GM19025 (cell line): ENCODE data around the gene DCAKD.
A peak's percentile ranks its signal among the peaks of the same experiment; 100 is the strongest.

ENCODE experiments used
- ATAC-seq: cut with Tn5 transposase; IDR thresholded peaks from one replicate; pipeline ENCODE4 v1.9.1; 2021; ENCODE audit warnings: mild to moderate bottlenecking, low read depth, moderate library complexity; ENCODE audit not compliant: unreplicated experiment

The DCAKD gene

GRCh38 chr17:45031231-45032173 is 19.9 kb downstream of the DCAKD start:
- no peak for ATAC-seq

DNA sequence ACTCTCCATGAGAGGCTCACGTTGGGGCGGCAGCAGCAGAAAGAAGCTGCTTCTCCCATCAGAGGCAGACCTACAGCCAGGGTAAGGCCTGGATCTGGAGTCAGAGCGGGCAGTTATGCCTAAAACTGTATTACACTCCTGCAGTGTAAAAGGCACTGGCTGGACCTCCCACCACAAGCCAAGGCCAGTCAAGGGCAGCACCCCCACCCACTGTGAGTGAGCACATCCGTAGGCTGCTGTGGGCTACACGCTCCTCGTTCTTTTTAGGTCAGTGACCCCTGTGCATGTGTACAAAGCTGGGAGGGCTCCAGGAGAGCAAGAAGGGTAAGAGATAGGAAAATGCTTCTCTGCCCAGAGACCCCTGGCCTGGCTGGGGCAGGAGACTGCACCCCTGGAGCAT is 20.7 kb downstream of the DCAKD start:
- ATAC-seq = no peak

DNA sequence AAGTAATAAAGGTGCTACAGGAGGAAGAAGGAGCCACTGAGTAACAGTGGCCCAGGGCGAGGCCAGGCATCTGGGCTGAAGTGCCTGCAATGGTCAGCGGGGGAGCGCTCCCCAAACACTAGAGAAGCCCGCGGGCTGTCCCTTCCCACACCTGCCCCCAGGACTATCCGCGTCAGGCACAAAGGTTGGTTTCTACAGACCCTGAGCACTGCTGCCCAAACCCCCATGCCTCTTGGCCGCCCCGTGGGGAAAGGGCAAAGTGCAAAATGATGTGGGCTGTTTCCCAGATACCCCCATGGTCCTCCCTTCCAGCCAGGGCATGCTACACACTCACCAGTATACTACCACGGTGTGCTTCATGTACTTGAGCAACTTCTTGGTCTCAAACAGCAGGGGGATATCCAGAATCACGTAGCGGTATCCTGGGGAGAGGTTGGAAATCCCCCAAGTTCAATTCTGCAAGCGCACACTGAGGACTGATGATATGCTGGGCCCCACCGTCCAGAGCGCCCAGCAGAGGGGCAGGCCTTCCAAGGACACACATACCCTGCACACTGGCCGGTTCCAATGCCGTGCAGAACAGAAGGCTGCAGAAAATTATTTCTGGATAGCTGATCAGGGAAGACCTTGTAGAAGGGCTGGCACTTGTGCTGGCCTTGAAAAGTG is 21.5 kb downstream of the DCAKD start:
- ATAC-seq = no peak

DNA sequence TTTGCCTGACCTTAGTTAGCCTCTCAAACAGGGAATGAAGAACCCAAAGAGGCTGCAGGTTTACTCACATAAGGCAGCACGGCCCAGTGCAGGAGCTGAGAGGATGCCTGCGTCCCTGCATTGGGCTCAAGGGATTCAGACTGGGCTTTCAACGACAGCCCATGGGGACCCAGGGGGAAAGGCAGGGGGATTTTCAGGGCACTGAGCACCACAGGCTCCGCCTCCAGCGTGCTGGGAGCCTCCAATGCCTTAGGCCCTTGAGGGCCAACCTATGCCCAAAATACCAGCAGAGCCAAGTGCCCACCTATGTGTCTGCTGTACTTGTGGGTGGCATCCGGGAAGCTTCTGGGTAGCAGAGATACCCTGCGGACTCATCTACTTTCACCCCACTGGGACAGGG is 22.3 kb downstream of the DCAKD start:
- no peak for ATAC-seq

- ATAC-seq = no peak
Observed at GRCh38 chr17:45022655-45023339, 28.6 kb downstream of the DCAKD start.

DNA sequence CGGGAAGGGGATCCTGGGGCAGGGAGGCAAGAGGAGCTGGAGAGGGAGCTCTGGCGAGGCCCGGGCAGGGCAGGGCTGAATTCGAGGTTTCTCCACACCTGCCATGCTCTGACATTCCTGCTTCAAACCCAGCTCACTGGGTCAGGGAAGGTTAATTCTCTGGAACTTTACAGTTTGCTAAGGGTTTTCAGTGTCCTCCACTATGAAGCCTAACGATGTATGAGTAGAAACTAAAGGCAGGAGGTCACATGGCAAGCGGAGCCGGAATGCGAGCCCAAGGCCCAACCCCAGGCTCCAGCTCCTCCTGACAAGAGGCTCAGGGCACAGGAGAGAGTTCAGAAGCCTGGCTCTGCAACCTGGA is 29.2 kb downstream of the DCAKD start:
- ATAC-seq = no peak

GRCh38 chr17:45021607-45022287 is 29.7 kb downstream of the DCAKD start:
- peak; percentile 43 for ATAC-seq

DNA sequence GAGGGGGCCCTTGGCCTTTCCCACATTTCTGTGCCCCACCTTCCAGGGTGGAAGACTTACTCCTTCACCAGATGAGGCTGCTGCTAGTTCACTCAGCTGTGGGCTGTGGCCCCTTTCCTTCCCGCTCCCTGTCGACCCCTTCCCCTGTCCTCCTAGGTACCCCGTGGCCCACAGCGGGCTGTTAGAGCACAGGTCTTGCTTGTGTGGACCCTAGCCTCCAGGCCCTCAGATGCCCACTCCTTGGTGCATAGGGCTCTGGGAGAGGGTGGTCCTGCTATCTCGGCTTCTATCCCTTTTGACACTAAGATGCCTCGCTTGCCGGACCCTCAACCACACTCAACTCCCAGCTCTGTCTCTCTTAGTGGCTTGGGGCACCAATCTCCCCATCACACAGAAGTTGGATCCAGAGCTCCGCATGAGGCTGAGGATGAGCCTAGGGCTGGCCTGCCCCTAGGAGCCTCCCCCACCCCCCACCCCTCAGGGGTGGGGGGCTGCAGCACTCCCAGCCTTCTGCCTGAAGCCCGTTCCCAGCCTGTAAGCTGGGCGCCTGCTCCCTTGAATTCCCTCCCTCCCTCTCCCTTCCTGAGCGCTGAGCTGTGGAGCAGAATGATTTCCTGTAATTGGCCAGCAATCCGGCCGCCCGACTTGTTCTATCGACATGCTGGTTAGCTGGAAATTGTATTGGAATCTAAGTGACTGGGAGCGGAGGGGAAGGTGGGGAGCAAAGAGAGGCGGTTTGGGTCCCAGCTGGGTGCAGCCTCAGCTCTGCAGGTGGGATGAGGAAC is 30.9 kb downstream of the DCAKD start:
- ATAC-seq = no peak

DNA sequence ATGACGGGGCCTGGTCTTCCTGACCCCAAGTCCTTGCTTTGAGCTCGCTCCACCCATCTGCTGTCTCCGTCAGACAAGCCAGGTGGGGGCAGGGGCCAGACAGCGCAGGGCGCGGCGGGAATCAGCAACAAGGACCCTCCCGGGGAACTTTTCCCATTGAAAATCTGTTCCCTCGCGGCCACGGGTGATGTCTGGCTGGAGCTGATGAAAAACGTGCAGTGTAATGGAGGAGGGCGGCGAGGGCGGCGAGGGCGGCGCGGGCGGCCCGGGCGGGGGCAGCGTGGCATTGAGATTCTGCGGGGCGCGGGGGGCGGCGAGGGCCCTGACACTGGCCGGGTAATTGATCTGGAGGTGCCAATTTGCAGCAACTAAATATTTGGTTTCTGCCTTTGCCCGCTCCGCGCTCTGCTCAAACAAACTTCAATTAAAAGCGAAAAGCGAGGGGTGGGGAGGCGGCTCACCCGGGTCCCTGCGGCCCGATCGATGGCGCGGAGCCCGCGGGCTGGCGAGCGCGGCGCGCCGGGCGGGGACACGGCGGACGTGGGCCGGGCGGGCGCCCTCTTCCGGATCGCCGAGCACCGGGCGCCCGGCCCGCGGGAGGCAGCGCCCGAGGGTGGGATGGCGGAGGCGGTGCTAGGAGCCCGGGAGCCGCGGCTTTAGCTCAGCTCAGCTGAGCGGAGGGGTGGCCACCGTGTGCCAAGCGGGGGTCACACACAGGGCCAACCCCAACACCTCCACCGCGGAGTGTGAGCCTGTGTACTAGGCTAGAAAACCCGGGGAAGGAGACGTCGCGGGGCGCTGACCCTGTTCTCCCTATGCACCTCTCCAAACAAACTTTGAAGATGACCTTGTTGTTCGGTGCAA is 32.4 kb downstream of the DCAKD start:
- ATAC-seq = no peak

DNA sequence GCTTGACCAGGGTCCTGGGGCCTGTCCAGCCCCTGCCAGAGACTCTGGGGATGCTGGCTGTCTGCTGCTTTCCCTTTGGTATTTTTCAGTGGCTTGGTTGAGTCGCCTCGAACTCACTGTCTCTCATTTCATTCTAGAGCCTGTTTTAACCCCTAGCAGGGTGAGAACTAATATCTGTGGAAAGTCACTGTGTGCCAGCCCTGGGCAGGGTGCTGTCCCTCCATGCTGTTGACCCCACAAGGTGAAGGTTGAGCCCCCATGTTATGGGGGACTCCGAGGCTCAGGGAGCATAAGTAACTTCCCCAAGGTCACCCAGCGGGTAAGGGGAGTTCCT is 33.0 kb downstream of the DCAKD start:
- ATAC-seq = no peak

DNA sequence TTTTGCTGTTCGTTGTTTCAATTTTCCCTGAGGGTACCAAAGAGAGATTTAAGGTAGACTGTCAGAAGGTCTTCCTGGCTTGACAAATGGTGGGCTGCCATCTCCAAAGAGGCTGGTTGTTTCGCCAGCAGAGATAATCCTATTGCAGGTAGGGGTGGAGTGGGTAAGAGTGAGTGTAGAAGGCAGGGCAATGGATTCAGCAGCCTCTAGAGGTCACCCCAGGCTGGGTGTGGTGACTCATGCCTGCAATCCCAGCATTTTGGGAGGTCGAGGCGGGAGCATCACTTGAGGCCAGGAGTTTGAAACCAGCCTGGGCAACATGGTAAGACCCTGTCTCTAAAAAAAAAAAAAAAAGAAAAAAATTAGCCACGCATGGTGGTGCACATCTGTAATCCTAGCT is 34.6 kb downstream of the DCAKD start:
- no peak for ATAC-seq

DNA sequence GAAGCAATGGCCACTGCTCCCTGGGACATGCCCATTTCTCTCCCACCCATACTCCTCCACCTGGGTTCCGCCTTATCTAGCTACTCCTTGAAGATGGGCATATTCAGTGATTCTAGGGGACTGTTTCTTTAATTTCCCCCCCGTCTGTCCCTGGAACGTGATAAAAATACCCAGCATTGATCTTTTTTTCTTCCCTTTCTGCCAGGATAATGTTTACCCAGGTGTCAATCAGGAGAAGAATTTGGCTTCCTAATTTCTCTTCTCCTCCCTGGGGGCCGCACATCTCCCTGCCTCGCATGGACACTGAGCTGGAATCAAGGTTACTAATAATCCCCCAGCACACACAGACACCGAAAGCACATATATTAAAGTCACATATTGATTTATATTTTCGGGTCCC is 35.2 kb downstream of the DCAKD start:
- no peak for ATAC-seq

- no peak for ATAC-seq
Observed at GRCh38 chr17:45013021-45013997, 38.1 kb downstream of the DCAKD start.

DNA sequence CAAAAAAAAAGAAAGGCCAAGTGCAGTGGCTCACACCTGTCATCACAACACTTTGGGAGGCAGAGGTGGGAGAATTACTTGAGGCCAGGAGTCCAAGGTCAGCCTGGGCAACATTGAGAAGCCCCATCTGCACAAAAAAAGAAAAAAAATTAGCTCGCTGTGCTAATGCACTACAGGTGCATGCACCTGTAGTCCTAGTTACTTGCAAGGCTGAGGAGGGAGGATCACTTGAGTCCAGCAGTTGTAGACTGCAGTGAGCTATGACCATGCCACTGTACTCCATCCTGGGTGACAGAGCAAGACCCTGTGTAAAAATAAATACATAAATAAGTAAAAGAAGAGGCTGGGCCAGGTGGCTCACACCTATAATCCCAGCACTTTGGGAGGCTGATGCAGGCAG is 39.7 kb downstream of the DCAKD start:
- no peak for ATAC-seq

DNA sequence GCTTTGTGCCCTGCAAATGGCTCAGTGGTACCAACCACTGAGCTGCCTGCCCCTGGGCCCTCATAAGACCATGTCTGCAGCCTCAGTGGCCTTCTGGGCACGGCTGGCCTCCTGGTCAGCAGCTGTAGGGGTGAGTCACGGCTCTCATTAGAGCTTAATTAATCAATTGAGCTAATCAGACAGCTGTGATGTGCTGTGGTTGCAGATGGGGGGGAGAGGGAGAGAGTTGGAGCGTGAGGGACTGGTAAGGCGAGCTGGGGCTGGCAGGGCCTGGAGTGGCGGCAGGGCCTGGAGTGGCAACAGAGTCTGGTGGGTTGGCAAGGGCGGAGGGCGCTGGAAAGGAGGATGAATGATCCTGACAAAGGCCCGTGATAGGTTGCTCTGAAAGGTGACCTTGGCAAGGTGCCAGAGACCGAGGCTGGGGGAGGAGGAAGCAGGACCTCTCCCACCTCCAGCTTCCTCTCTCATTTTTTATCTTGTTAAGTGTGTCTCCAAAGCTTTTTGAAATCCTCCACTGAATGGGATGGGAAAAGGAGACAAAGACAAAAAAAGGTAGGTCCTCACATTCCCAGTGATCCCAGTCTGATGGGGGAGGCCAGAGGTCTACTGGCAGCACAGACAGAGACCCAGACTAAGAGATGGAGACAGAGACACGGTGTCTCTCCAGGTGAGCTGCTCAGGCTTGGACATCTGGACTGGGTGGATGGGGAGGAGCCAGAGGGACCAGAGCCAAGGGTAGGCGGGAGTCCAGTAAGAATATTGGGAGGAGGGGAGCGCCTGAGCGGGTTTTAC is 41.6 kb downstream of the DCAKD start:
- no peak for ATAC-seq

DNA sequence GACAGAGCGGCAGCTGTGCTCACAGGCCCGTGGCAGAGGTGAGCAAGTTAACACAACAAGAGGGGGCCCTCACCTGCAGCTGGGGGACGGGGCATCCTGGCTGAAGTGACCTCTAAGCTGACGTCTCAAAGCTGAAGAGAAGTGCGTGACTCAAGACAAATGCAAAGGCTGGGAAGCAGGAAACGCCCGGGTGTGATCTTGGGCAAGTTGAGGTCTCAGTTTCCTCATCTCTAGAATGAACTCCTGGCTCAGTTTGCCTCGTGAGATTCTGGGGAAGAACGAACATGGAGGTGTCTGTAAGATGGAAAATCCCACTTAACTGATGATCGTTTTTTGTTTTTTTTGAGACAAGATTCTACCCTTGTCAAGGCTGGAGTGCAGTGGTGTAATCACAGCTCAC is 43.2 kb downstream of the DCAKD start:
- ATAC-seq = no peak

DNA sequence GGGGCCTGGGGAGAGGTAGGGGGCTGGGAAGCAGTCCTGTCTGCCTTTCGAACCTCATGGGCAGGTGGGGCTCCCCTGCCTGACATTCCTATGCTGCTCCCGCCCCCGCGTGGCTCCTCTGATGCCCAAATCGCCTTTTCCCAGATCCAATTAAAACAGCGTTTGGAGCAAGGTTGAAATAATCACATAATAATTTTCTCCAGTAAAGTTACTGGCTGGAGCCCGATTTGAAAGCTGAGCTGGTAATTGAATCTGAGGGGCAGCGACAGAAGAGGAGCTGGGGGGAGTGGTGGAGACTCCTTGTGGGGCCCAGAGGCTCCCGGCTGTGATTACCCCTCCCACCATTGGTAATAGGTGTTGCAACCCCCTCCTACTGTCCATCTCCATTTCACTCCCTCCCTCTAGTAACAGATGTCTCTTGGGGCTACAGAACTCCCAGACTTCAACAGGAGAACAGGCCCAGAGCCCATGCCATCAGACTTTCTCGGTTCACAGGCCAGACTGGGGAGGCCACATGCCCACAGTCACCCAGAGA is 44.4 kb downstream of the DCAKD start:
- no peak for ATAC-seq
